A549 treated with AZD2906 at 1 μM for 4 hours (cell line): Measurements from ENCODE around the gene BPNT1. TPM values are rescaled to one million over a fixed set of nuclear protein-coding genes. Genes with fewer than 3 reads are reported as not detected.

Experiments
- total RNA-seq: library from RNA; stranded (reverse); fragments of 200-300 nt; extraction: Qiagen RNA extraction; gene quantifications from 5 replicates; pipeline ENCODE4 v1.2.3, GENCODE V29; 2022

The BPNT1 gene
- 14.3 to 25.2 TPM (median 15.7 TPM) in 5 replicates for total RNA-seq

GRCh38 chr1:220089650-220090556 lies at the start of gene BPNT1:
Gene BPNT1 (minus strand): TSS chr1:220089788. CDS start chr1:220079846, 9,942 bp downstream.

GRCh38 chr1:220094016-220094911 lies 4.7 kb upstream of the BPNT1 start, which contains the start of gene IARS2:
Gene IARS2 (plus strand): TSS chr1:220094132. CDS start chr1:220094217, 85 bp downstream.

GRCh38 chr1:220046052-220046930 lies 43.3 kb downstream of the BPNT1 start, which contains the start of gene EPRS1:
Gene EPRS1 (minus strand): TSS chr1:220046505. CDS start chr1:220046388, 117 bp downstream.

Other genes starting within 250 kb of the BPNT1 start
- gene SLC30A10, start 161.2 kb downstream of the BPNT1 start, total RNA-seq = 0.03 to 0.09 TPM (median 0.06 TPM) in 3 of 5 replicates, not detected in the others
- gene EPRS1, start 43.3 kb downstream of the BPNT1 start, total RNA-seq = 64.7 to 75.8 TPM (median 66.9 TPM) in 5 replicates
- gene IARS2, start 4.3 kb upstream of the BPNT1 start, total RNA-seq = 91.0 to 119 TPM (median 96.8 TPM) in 5 replicates
- gene RAB3GAP2, start 182.7 kb upstream of the BPNT1 start, total RNA-seq = 10.8 to 14.0 TPM (median 12.9 TPM) in 5 replicates